ENCODE results near the gene ZSWIM7. TPM values are rescaled to one million over a fixed set of nuclear protein-coding genes. Genes with fewer than 3 reads are reported as not detected.

Gene ZSWIM7
- total and polyA plus RNA-seq, 2 experiments from 2014 or later, result 16.3 to 50.4 TPM

DNA sequence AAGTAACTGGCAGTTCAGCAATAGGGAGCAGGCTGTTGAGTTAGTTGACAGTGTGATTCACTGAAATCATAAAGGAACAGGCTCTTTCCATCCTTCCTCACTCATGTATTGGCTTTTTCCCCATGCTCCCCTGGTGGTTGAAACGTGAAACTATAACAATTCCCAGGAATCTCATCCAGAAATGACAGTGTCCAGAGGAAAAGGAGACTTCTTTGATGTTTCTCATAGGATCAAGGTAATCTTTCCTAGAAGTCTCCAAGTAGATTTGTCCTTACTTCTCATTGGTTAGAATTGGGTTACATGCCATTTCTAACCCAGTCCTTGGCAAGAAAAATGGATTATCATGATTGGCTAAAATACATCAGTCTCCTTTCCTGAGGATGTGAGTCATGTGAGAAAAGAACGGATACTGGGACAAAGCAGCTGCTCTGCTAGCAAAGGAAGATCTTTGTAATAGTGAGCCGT is 14.5 kb upstream of the ZSWIM7 start:
- no peak overlapping the region for H3K4me3 Mint-ChIP-seq
- H3K4me1 Mint-ChIP-seq, result peaks cover 8% of the 10 kb centered on the region; the same call in 2 of the 3 replicates
- Histone ChIP-seq H2AFZ (no peak overlapping the region), H3K36me3 (ENCODE audit: insufficient read depth) (peaks cover 13% of the 10 kb centered on the region), H3K4me2 (no peak overlapping the region), H3K4me1 (ENCODE audit: insufficient read depth) (no peaks in the 10 kb centered on the region), H3F3A (replicated peaks; ENCODE audit: low read depth) (no peaks in the 10 kb centered on the region), H3K4me3 (no peak overlapping the region), H3K27ac (ENCODE audit: low read depth) (no peak overlapping the region), H3K79me2 (replicated peaks; ENCODE audit: insufficient read depth) (peaks cover 60% of the 10 kb centered on the region), H3K9me2 (ENCODE audit: insufficient read depth) (no peaks in the 10 kb centered on the region), H3K27me3 (ENCODE audit: insufficient read depth) (no peaks in the 10 kb centered on the region), H4K20me1 (replicated peaks; ENCODE audit: insufficient read depth) (peaks cover 18% of the 10 kb centered on the region)
- H3K27me3 Mint-ChIP-seq (ENCODE audit: insufficient read depth, low read depth, poor library complexity), result peaks cover 2% of the 10 kb centered on the region
- peak; percentile 64 for DNase-seq (ENCODE audit: low spot score)
- no peak overlapping the region for H3K27ac Mint-ChIP-seq
- no peaks in the 10 kb centered on the region for H3K9me3 Mint-ChIP-seq
- no peak for TF ChIP-seq EZH2 (IDR thresholded peaks at IDR 0.05; ENCODE audit: low read depth, unreplicated experiment)
- TF ChIP-seq, protein P1, sequence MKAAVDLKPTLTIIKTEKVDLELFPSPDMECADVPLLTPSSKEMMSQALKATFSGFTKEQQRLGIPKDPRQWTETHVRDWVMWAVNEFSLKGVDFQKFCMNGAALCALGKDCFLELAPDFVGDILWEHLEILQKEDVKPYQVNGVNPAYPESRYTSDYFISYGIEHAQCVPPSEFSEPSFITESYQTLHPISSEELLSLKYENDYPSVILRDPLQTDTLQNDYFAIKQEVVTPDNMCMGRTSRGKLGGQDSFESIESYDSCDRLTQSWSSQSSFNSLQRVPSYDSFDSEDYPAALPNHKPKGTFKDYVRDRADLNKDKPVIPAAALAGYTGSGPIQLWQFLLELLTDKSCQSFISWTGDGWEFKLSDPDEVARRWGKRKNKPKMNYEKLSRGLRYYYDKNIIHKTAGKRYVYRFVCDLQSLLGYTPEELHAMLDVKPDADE (IDR thresholded peaks at IDR 0.05), result no peak
- TF ChIP-seq, protein P2, sequence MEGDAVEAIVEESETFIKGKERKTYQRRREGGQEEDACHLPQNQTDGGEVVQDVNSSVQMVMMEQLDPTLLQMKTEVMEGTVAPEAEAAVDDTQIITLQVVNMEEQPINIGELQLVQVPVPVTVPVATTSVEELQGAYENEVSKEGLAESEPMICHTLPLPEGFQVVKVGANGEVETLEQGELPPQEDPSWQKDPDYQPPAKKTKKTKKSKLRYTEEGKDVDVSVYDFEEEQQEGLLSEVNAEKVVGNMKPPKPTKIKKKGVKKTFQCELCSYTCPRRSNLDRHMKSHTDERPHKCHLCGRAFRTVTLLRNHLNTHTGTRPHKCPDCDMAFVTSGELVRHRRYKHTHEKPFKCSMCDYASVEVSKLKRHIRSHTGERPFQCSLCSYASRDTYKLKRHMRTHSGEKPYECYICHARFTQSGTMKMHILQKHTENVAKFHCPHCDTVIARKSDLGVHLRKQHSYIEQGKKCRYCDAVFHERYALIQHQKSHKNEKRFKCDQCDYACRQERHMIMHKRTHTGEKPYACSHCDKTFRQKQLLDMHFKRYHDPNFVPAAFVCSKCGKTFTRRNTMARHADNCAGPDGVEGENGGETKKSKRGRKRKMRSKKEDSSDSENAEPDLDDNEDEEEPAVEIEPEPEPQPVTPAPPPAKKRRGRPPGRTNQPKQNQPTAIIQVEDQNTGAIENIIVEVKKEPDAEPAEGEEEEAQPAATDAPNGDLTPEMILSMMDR (conservative IDR thresholded peaks at IDR 0.05; ENCODE audit: low read depth in 2 of 2), result peak; percentile 40 to 60
- H3K36me3 Mint-ChIP-seq (ENCODE audit: low read depth), result peaks cover 75% of the 10 kb centered on the region; the same call in 2 of the 3 replicates
- peak; percentile 49; the same call in 2 of the 3 replicates for ATAC-seq

GRCh38 chr17:16007439-16007838 is 7.9 kb upstream of the ZSWIM7 start:
- H3K4me1 Mint-ChIP-seq, result peaks cover 8% of the 10 kb centered on the region; the same call in 2 of the 3 replicates
- peaks cover 90% of the 10 kb centered on the region for H3K36me3 Mint-ChIP-seq (ENCODE audit: low read depth)
- Histone ChIP-seq H3K36me3 (ENCODE audit: insufficient read depth) (peaks cover 69% of the 10 kb centered on the region), H3K4me1 (ENCODE audit: insufficient read depth) (no peaks in the 10 kb centered on the region), H4K20me1 (replicated peaks; ENCODE audit: insufficient read depth) (peaks cover 10% of the 10 kb centered on the region), H3K4me3 (no peak overlapping the region), H3K79me2 (replicated peaks; ENCODE audit: insufficient read depth) (peaks cover 27% of the 10 kb centered on the region), H3K4me2 (no peak overlapping the region), H3K9me2 (ENCODE audit: insufficient read depth) (no peaks in the 10 kb centered on the region), H3F3A (replicated peaks; ENCODE audit: low read depth) (no peaks in the 10 kb centered on the region; the same call in 1 of the 2 replicates), H2AFZ (no peak overlapping the region), H3K27me3 (ENCODE audit: insufficient read depth) (no peaks in the 10 kb centered on the region), H3K27ac (ENCODE audit: low read depth) (no peak overlapping the region)
- H3K27ac Mint-ChIP-seq, result no peak overlapping the region
- ATAC-seq (no peak), DNase-seq (ENCODE audit: low spot score) (no peak)
- no peaks in the 10 kb centered on the region for H3K27me3 Mint-ChIP-seq (ENCODE audit: insufficient read depth, low read depth, poor library complexity)
- no peak overlapping the region for H3K4me3 Mint-ChIP-seq
- H3K9me3 Mint-ChIP-seq, result no peaks in the 10 kb centered on the region; the same call in 2 of the 3 replicates
- no peak for TF ChIP-seq ZNF114 (CRISPR knock-in tag; IDR thresholded peaks at IDR 0.05)
- TF ChIP-seq, protein P3, sequence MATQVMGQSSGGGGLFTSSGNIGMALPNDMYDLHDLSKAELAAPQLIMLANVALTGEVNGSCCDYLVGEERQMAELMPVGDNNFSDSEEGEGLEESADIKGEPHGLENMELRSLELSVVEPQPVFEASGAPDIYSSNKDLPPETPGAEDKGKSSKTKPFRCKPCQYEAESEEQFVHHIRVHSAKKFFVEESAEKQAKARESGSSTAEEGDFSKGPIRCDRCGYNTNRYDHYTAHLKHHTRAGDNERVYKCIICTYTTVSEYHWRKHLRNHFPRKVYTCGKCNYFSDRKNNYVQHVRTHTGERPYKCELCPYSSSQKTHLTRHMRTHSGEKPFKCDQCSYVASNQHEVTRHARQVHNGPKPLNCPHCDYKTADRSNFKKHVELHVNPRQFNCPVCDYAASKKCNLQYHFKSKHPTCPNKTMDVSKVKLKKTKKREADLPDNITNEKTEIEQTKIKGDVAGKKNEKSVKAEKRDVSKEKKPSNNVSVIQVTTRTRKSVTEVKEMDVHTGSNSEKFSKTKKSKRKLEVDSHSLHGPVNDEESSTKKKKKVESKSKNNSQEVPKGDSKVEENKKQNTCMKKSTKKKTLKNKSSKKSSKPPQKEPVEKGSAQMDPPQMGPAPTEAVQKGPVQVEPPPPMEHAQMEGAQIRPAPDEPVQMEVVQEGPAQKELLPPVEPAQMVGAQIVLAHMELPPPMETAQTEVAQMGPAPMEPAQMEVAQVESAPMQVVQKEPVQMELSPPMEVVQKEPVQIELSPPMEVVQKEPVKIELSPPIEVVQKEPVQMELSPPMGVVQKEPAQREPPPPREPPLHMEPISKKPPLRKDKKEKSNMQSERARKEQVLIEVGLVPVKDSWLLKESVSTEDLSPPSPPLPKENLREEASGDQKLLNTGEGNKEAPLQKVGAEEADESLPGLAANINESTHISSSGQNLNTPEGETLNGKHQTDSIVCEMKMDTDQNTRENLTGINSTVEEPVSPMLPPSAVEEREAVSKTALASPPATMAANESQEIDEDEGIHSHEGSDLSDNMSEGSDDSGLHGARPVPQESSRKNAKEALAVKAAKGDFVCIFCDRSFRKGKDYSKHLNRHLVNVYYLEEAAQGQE (IDR thresholded peaks at IDR 0.05; ENCODE audit: unreplicated experiment), result no peak
- TF ChIP-seq, protein P2 (conservative IDR thresholded peaks at IDR 0.05; ENCODE audit: low read depth in 2 of 2), result no peak
